Endothelial cell (in vitro differentiated cells): Measurements from ENCODE around the gene USF3. TPM values are rescaled to one million over a fixed set of nuclear protein-coding genes. Genes with fewer than 3 reads are reported as not detected.

Experiments used
- DNase-seq: peaks from one replicate; pipeline ENCODE4 v3.0.0; 2021; ENCODE audit warnings: low spot score
- H3K27ac Mint-ChIP-seq: one replicate; pipeline ENCODE4 v1.8.0; 2021; ENCODE audit warnings: mixed read lengths, inconsistent platforms; ENCODE audit not compliant: unreplicated experiment
- H3K27me3 Mint-ChIP-seq: one replicate; pipeline ENCODE4 v1.8.0; 2021; ENCODE audit warnings: mild to moderate bottlenecking, moderate library complexity, mixed read lengths, inconsistent platforms; ENCODE audit not compliant: unreplicated experiment
- H3K36me3 Mint-ChIP-seq: one replicate; pipeline ENCODE4 v1.8.0; 2021; ENCODE audit warnings: mild to moderate bottlenecking, low read depth, mixed read lengths, inconsistent platforms; ENCODE audit not compliant: unreplicated experiment
- H3K4me1 Mint-ChIP-seq: one replicate; pipeline ENCODE4 v1.8.0; 2021; ENCODE audit warnings: mild to moderate bottlenecking, mixed read lengths, inconsistent platforms; ENCODE audit not compliant: unreplicated experiment
- H3K4me3 Mint-ChIP-seq: one replicate; pipeline ENCODE4 v1.8.0; 2021; ENCODE audit warnings: mild to moderate bottlenecking, mixed read lengths, inconsistent platforms; ENCODE audit not compliant: unreplicated experiment
- H3K9me3 Mint-ChIP-seq: one replicate; pipeline ENCODE4 v1.8.0; 2021; ENCODE audit warnings: mixed read lengths, inconsistent platforms; ENCODE audit not compliant: unreplicated experiment
- CTCF ChIP-seq: fragments of 200-600 bp; sonication (generic); IDR thresholded peaks from one replicate; pipeline ENCODE4 v1.5.0; 2021; ENCODE audit warnings: antibody characterized with exemption; ENCODE audit not compliant: unreplicated experiment
- total RNA-seq: library from RNA; stranded (reverse); fragmentation: NEBNext Ultra II Directional; extraction: Animal tissue kit (Norgen Biotek cat#: 25700); gene quantifications from one replicate; pipeline ENCODE4 v1.2.1, GENCODE V29; 2021; ENCODE audit not compliant: unreplicated experiment

USF3 gene
- total RNA-seq, 1 donor from 2014 or later, result 15.4 TPM

GRCh38 chr3:113698213-113698742, 1.8 kb upstream of the USF3 start:
- no peak overlapping the region for H3K27ac Mint-ChIP-seq
- peaks cover 9% of the 10 kb centered on the region for H3K27me3 Mint-ChIP-seq
- H3K4me1 Mint-ChIP-seq, result peaks cover 23% of the 10 kb centered on the region
- H3K4me3 Mint-ChIP-seq, result peak overlapping the region; percentile 76
- no peak for TF ChIP-seq CTCF
- no peak for DNase-seq
- H3K36me3 Mint-ChIP-seq, result peaks cover 10% of the 10 kb centered on the region
- H3K9me3 Mint-ChIP-seq, result no peaks in the 10 kb centered on the region

DNA sequence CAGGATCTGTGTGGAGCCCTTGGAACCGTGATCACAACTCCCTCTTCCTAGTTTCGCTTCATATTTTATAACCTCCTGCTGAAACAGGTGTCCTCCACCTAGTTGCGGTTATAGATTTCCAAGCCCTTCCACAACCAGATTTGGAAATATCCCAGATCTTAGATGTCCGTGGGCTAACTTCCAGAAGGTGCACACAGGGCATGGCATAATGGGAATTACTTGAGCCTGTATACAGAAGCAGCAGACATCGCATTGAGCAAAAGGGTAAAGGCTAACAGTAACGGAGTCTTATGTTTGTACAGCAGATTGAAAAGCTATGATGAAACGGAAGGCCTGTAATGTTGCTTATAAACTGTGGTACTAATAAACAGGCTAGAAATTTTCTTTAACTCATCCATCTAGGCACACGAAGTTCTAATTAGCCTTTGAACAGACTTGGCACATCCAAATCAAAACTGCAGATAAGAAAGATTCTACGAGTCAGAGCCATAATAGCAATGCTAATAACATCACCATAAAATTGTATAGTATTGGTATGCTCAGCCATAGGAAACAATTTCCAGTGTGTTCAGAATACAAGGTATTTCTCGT, 1.2 kb upstream of the USF3 start:
- Mint-ChIP-seq H3K27me3 (peaks cover 9% of the 10 kb centered on the region), H3K9me3 (no peaks in the 10 kb centered on the region), H3K27ac (no peak overlapping the region)

GRCh38 chr3:113696658-113697499, 437 bp upstream of the USF3 start:
- DNase-seq, result peak; percentile 98
- H3K27ac Mint-ChIP-seq, result no peak overlapping the region
- no peak for TF ChIP-seq CTCF
- H3K9me3 Mint-ChIP-seq, result no peaks in the 10 kb centered on the region
- H3K27me3 Mint-ChIP-seq, result peaks cover 9% of the 10 kb centered on the region
- peaks cover 10% of the 10 kb centered on the region for H3K36me3 Mint-ChIP-seq
- H3K4me1 Mint-ChIP-seq, result peaks cover 23% of the 10 kb centered on the region
- no peak overlapping the region for H3K4me3 Mint-ChIP-seq

More for the DNA sequence above, 1.2 kb upstream of the USF3 start:
- DNase-seq, result no peak
- no peak for TF ChIP-seq CTCF
- H3K36me3 Mint-ChIP-seq, result peaks cover 10% of the 10 kb centered on the region
- no peak overlapping the region for H3K4me3 Mint-ChIP-seq
- peaks cover 23% of the 10 kb centered on the region for H3K4me1 Mint-ChIP-seq

DNA sequence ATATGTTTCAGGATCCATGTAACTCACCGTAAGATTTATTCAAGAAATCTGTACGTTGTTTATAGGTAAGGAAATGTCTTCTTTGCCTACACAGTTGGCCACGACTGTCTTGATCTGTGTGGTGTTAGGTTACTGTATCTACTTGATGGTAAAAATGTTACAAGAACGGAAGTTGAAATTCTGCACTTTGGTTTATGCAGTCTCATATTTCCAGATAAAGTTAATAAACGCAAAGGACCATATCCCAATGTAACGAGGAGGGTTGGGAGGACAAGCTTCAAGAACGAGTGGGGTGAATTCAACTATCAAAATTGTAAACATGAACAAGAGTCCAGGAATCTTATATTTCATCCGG, 1.0 kb downstream of the USF3 start:
- TF ChIP-seq CTCF, result no peak
- no peak for DNase-seq
- peak overlapping the region; percentile 100 for H3K27ac Mint-ChIP-seq
- H3K27me3 Mint-ChIP-seq, result peaks cover 9% of the 10 kb centered on the region
- H3K4me3 Mint-ChIP-seq, result peak overlapping the region; percentile 100
- no peaks in the 10 kb centered on the region for H3K9me3 Mint-ChIP-seq
- peaks cover 23% of the 10 kb centered on the region for H3K4me1 Mint-ChIP-seq
- H3K36me3 Mint-ChIP-seq, result peaks cover 10% of the 10 kb centered on the region

DNA sequence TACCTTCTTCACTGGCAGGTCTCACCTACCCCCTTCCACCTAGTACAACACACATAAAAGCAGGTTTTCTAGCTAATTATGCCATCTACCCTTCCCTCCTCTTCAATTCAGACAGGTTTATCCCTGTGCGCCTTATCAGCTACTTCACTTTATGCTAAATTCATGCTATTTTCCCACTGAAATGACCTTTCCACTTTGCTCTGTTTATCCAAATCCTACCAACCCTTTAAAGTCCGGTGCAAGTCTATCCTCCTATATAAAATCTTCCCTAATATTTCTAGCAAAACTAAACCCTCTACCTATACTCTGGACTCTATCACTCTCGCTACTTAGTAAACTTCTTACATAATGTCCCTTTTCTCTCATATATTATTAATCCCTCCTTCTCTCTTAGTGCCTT, 6.0 kb downstream of the USF3 start:
- Mint-ChIP-seq H3K27ac (no peak overlapping the region), H3K36me3 (peaks cover 10% of the 10 kb centered on the region), H3K4me1 (peaks cover 10% of the 10 kb centered on the region), H3K9me3 (no peaks in the 10 kb centered on the region), H3K27me3 (peaks cover 4% of the 10 kb centered on the region), H3K4me3 (no peak overlapping the region)
- no peak for DNase-seq
- TF ChIP-seq CTCF, result no peak
